Urinary bladder (tissue), 4 donors: ENCODE results near the gene MNDA. TPM values are rescaled to one million over a fixed set of nuclear protein-coding genes. Genes with fewer than 3 reads are reported as not detected.

Experiments used
- DNase-seq: peaks from one replicate; pipeline ENCODE4 v3.0.0-alpha.2; 2015; ENCODE audit errors: extremely low spot score
- H3K27ac ChIP-seq: one replicate; pipeline ENCODE4 v1.5.1; 2013; ENCODE audit warnings: low read depth, mild to moderate bottlenecking, moderate library complexity
- H3K36me3 ChIP-seq: one replicate; pipeline ENCODE4 v1.6.1; 2013; ENCODE audit warnings: mild to moderate bottlenecking, moderate library complexity; ENCODE audit not compliant: insufficient read depth
- H3K4me1 ChIP-seq: one replicate; pipeline ENCODE4 v1.6.1; 2013; ENCODE audit warnings: mild to moderate bottlenecking, moderate library complexity; ENCODE audit not compliant: insufficient read depth
- H3K4me3 ChIP-seq: one replicate; pipeline ENCODE4 v1.5.1; 2013; ENCODE audit warnings: low read depth, low read length
- WGBS: extraction: QIAGEN DNeasy Blood & Tissue Kit; methylation state at CpG from one replicate; pipeline ENCODE4 v1.1.7; 2013; 5-methylcytosine and 5-hydroxymethylcytosine counted together
- polyA plus RNA-seq: library from polyadenylated mRNA; stranded (reverse); fragments of 200-250 nt; gene quantifications from one replicate; pipeline ENCODE4 v1.2.3, GENCODE V29; 2013
- small RNA-seq: library from RNA; depleted of rRNA; stranded (forward); fragments of <200 nt; gene quantifications from one replicate; pipeline ENCODE3, GENCODE V24; 2014
- total RNA-seq: library from RNA; depleted of rRNA; stranded (reverse); fragments of >200 nt; gene quantifications from one replicate; pipeline ENCODE4 v1.2.3, GENCODE V29; 2014
- donor health status: healthy with polysubstance abuse.
- donor health status: healthy.

MNDA gene
- total and polyA plus RNA-seq, 2 donors: 3.2 to 9.0 TPM

DNA sequence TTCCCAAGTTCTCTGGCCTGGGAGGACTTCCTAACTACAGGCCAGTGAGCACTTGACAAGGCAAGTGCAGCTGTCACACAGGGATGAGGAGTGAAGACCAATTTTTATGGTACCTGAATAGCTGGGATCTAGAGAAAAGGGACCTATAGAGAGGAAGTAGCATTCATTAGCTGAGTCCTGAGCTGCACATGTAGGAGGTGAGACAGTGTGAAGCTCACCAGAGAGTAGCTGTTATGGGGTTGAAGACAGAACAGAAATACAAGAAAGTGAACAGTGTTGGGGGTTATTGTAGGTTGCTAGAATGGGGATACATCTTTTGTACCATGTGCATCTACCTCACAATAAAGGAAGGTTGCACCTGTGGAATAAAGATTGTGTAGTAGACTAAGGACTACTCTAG lies 62.5 kb downstream of the MNDA start:
- Histone ChIP-seq H3K36me3 (no peaks in the 10 kb centered on the region), H3K4me3 (no peak overlapping the region), H3K27ac (no peak overlapping the region), H3K4me1 (no peaks in the 10 kb centered on the region)
- no peak for DNase-seq

- H3K27ac ChIP-seq: no peak overlapping the region
- H3K36me3 ChIP-seq: no peaks in the 10 kb centered on the region
- no peak overlapping the region for H3K4me3 ChIP-seq
- H3K4me1 ChIP-seq: no peaks in the 10 kb centered on the region
- DNase-seq: no peak
- WGBS: 86% methylated on average over 2 of the region's 2 CpGs
These were observed 67.6 kb downstream of the MNDA start for GRCh38 chr1:158898722-158899121.

Small RNA genes lying within 50 kb of the gene (small RNA-seq; reads per million reads assigned to genes)
- gene OR2AQ1P: not detected

Other genes with a start within 250 kb of the MNDA start
- not detected for gene OR10Z1, start 226.1 kb upstream of the MNDA start, total RNA-seq
- not detected for gene OR10Z1, start 226.1 kb upstream of the MNDA start, polyA plus RNA-seq
- gene SPTA1, start 144.6 kb upstream of the MNDA start, total RNA-seq: 3.9 TPM
- 0.06 TPM for gene SPTA1, start 144.6 kb upstream of the MNDA start, polyA plus RNA-seq
- gene OR6K2, start 130.7 kb upstream of the MNDA start, total RNA-seq: not detected
- not detected for gene OR6K2, start 130.7 kb upstream of the MNDA start, polyA plus RNA-seq
- gene OR6K3, start 110.6 kb upstream of the MNDA start, total RNA-seq: not detected
- gene OR6K3, start 110.6 kb upstream of the MNDA start, polyA plus RNA-seq: not detected
- not detected for gene OR6K6, start 76.6 kb upstream of the MNDA start, total RNA-seq
- gene OR6K6, start 76.6 kb upstream of the MNDA start, polyA plus RNA-seq: not detected
- not detected for gene OR6N1, start 59.2 kb upstream of the MNDA start, total RNA-seq
- gene OR6N1, start 59.2 kb upstream of the MNDA start, polyA plus RNA-seq: not detected
- not detected for gene OR6N2, start 50.1 kb upstream of the MNDA start, total RNA-seq
- gene OR6N2, start 50.1 kb upstream of the MNDA start, polyA plus RNA-seq: not detected
- gene PYHIN1, start 100.2 kb downstream of the MNDA start, total RNA-seq: 0.69 TPM
- gene PYHIN1, start 100.2 kb downstream of the MNDA start, polyA plus RNA-seq: 0.49 TPM
- gene IFI16, start 178.6 kb downstream of the MNDA start, total RNA-seq: 51.7 TPM
- gene IFI16, start 178.6 kb downstream of the MNDA start, polyA plus RNA-seq: 76.6 TPM
- gene AIM2, start 245.4 kb downstream of the MNDA start, total RNA-seq: 3.0 TPM
- gene AIM2, start 245.4 kb downstream of the MNDA start, polyA plus RNA-seq: 0.63 TPM